ENCODE results near the gene SCUBE1.

Gene SCUBE1

GRCh38 chr22:43330178-43331068 is 12.7 kb downstream of the SCUBE1 start:
- no peak overlapping the region for H3K4me3 ChIP-seq (replicated peaks; ENCODE audit: low read depth, low read length)
- no peak for DNase-seq (ENCODE audit: low read depth)
- no peak for TF ChIP-seq CTCF (IDR thresholded peaks at IDR 0.05; ENCODE audit: low read length, missing control alignments)

GRCh38 chr22:43329061-43329460 is 14.1 kb downstream of the SCUBE1 start:
- no peak for DNase-seq (ENCODE audit: low read depth)
- TF ChIP-seq CTCF (IDR thresholded peaks at IDR 0.05; ENCODE audit: low read length, missing control alignments) = no peak
- no peak overlapping the region for H3K4me3 ChIP-seq (replicated peaks; ENCODE audit: low read depth, low read length)

- no peak overlapping the region for H3K4me3 ChIP-seq (replicated peaks; ENCODE audit: low read depth, low read length)
- no peak for DNase-seq (ENCODE audit: low read depth)
- no peak for TF ChIP-seq CTCF (IDR thresholded peaks at IDR 0.05; ENCODE audit: low read length, missing control alignments)
Observed at GRCh38 chr22:43327157-43327438, 16.1 kb downstream of the SCUBE1 start.

- no peak for TF ChIP-seq CTCF (IDR thresholded peaks at IDR 0.05; ENCODE audit: low read length, missing control alignments)
- H3K4me3 ChIP-seq (replicated peaks; ENCODE audit: low read depth, low read length) = no peak overlapping the region
- no peak for DNase-seq (ENCODE audit: low read depth)
Observed at GRCh38 chr22:43326331-43327156, 16.6 kb downstream of the SCUBE1 start.

- TF ChIP-seq CTCF (IDR thresholded peaks at IDR 0.05; ENCODE audit: low read length, missing control alignments) = no peak
- no peak for DNase-seq (ENCODE audit: low read depth)
- H3K4me3 ChIP-seq (replicated peaks; ENCODE audit: low read depth, low read length) = no peak overlapping the region
Observed at GRCh38 chr22:43325176-43325575, 18.0 kb downstream of the SCUBE1 start.

- no peak for TF ChIP-seq CTCF (IDR thresholded peaks at IDR 0.05; ENCODE audit: low read length, missing control alignments)
- DNase-seq (ENCODE audit: low read depth) = no peak
- no peak overlapping the region for H3K4me3 ChIP-seq (replicated peaks; ENCODE audit: low read depth, low read length)
Observed at GRCh38 chr22:43320943-43321900, 21.9 kb downstream of the SCUBE1 start.

Data from fibroblast of pulmonary artery (primary cell).